CD4-positive, alpha-beta T cell treated with Interferon gamma for 1 hour (primary cell): ENCODE measurements around the gene NRTN.
"Not testable (repeated sequence)": the region's sequence is repeated elsewhere in the genome, so short reads cannot be mapped to it uniquely, and the experiment has no call there.

ENCODE experiments used
- DNase-seq: peaks from one replicate; pipeline ENCODE4 v3.0.0-alpha.2; 2020

The NRTN gene

GRCh38 chr19:5873617-5874199 is 68.8 kb downstream of the NRTN start:
- no peak for DNase-seq

DNA sequence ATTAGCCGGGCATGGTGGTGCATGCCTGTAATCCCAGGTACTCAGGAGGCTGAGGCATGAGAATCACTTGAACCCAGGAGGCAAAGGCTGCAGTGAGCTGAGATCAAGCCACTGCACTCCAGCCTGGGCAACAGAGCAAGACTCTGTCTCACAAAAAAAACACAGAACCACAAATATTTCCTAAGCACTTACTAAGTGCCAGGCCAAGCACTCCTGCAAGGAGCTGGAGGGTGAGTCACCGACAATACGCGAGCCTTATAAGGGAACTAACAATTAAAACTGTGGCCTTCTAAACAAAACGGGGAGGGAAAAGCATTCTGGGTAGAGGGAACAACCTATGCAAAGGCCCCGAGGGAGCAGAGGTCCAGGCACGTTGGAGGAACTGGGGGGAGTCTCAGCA is 69.6 kb downstream of the NRTN start:
- DNase-seq = not testable (repeated sequence)

DNA sequence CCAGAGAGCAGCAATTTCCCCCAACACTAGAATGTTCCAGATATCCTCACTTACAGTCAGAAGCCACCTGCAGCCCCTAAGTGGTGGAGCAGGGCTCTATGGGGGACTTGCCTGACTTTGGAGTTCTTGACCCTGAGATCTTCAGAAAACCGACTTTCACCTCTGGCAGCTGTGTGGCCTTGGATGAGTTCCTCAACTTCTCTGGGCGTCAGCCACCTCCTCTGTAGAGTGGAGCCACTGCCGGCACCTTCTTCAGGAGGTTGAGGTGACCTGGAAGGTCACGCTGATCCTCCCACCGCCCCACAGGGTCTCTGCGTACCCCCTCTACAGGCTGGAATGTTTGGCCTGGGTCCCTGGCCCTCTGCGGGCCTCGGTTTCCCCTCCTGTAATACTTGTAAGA is 72.6 kb downstream of the NRTN start:
- DNase-seq = no peak

- DNase-seq = no peak
Measured at GRCh38 chr19:5877882-5878281, 73.0 kb downstream of the NRTN start.
